ENCODE measurements around the gene TAX1BP3.
"Not testable (repeated sequence)": the region's sequence is repeated elsewhere in the genome, so short reads cannot be mapped to it uniquely, and the experiment has no call there.

GRCh38 chr17:3702041-3702539, 33.7 kb upstream of the TAX1BP3 start:
- not testable (repeated sequence) for TF ChIP-seq SREBF2 (IDR thresholded peaks at IDR 0.05); POLR2A (IDR thresholded peaks at IDR 0.05; ENCODE audit: low read length); CTCF (IDR thresholded peaks at IDR 0.05); BHLHE40 (IDR thresholded peaks at IDR 0.05; ENCODE audit: low read depth, low read length); MAX (IDR thresholded peaks at IDR 0.05); HDAC2 (IDR thresholded peaks at IDR 0.05); RNF2 (IDR thresholded peaks at IDR 0.05; ENCODE audit: borderline replicate concordance, low read depth); EP300 (IDR thresholded peaks at IDR 0.05); CEBPB (IDR thresholded peaks at IDR 0.05); REST (IDR thresholded peaks at IDR 0.05); CHD4 (IDR thresholded peaks at IDR 0.05; ENCODE audit: borderline replicate concordance); RFX5 (IDR thresholded peaks at IDR 0.05); HOXA7 (CRISPR knock-in tag; IDR thresholded peaks at IDR 0.05); TP53 (CRISPR knock-in tag; IDR thresholded peaks at IDR 0.05)

Data from A549 (cell line).